Peyer's patch (tissue), 4 donors: ENCODE measurements around the gene SYTL5.

ENCODE experiments used
- POLR2A ChIP-seq, 2 donors: fragments of 450-650 bp; IDR thresholded peaks; one replicate each; pipeline ENCODE4 v1.5.1; 2017; ENCODE audit warnings: antibody characterized with exemption in 2 of 2, mild to moderate bottlenecking in 2 of 2, moderate library complexity in 2 of 2
- TF ChIP-seq, protein P1 (sequence below), 6 experiments: fragments of 450-650 bp in 4 of 6; fragments of 200-600 bp in 2 of 6; sonication (generic) in 1 of 6; IDR thresholded peaks; one replicate each; pipeline ENCODE4 v1.5.1; 2017 to 2019; ENCODE audit warnings: antibody characterized with exemption in 6 of 6, mild to moderate bottlenecking in 3 of 6, moderate library complexity in 1 of 6

DNA sequence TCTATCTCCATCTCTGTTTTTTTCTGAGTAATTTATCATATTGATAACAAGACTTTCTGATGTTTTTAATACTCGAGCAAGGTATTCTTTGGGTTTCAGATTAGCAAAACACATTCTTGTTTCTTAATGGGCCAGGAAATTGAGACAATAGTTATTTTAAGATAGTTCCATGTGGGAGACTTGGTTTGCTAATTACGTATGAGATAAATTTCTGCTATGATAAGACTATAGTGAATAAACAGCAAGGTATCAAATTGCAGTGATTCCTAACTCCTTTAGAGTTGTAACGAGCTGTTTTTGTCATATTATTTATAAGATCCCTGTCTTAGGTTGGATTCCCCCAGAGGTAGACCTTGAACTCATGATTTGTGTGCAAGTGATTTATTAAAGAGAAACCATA, 38.3 kb downstream of the SYTL5 start:
- TF ChIP-seq, protein P1, sequence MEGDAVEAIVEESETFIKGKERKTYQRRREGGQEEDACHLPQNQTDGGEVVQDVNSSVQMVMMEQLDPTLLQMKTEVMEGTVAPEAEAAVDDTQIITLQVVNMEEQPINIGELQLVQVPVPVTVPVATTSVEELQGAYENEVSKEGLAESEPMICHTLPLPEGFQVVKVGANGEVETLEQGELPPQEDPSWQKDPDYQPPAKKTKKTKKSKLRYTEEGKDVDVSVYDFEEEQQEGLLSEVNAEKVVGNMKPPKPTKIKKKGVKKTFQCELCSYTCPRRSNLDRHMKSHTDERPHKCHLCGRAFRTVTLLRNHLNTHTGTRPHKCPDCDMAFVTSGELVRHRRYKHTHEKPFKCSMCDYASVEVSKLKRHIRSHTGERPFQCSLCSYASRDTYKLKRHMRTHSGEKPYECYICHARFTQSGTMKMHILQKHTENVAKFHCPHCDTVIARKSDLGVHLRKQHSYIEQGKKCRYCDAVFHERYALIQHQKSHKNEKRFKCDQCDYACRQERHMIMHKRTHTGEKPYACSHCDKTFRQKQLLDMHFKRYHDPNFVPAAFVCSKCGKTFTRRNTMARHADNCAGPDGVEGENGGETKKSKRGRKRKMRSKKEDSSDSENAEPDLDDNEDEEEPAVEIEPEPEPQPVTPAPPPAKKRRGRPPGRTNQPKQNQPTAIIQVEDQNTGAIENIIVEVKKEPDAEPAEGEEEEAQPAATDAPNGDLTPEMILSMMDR (IDR thresholded peaks at IDR 0.05): no peak
- no peak for TF ChIP-seq POLR2A (IDR thresholded peaks at IDR 0.05)
